ENCODE measurements around the gene CLDN9. TPM values are rescaled to one million over a fixed set of nuclear protein-coding genes. Genes with fewer than 3 reads are reported as not detected.

Gene CLDN9
- total and polyA plus RNA-seq, 2 experiments from 2014 or later: 0.09 TPM; not detected in 1

- H3K27me3 ChIP-seq (replicated peaks; ENCODE audit: insufficient read depth): no peaks in the 10 kb centered on the region
- TF ChIP-seq EZH2 (IDR thresholded peaks at IDR 0.05; ENCODE audit: insufficient read depth, poor library complexity, severe bottlenecking): no peak
- no peak for TF ChIP-seq EZH2phosphoT487 (IDR thresholded peaks at IDR 0.05; ENCODE audit: insufficient read depth, low read depth)
- no peaks in the 10 kb centered on the region for H3K79me2 ChIP-seq (ENCODE audit: insufficient read depth)
- in situ Hi-C loops (cut with MboI): no loop called here
- 62 to 65% methylated on average over 33 of the region's 33 CpGs for WGBS, 2 experiments (ENCODE audit: low coverage in 1 of 2, low lambda C conversion rate in 2 of 2, missing lambda C conversion rate in 2 of 2)
- no peak overlapping the region for H3K27ac ChIP-seq
- DNase-seq: no peak
- H3K9me2 ChIP-seq (ENCODE audit: insufficient read depth): no peaks in the 10 kb centered on the region
- peak overlapping the region; percentile 97 for H3K9ac ChIP-seq
- peak overlapping the region; percentile 82 for H3K4me3 ChIP-seq
- H2AFZ ChIP-seq: peak overlapping the region; percentile 88; the same call in 1 of the 2 replicates
- peak overlapping the region; percentile 87 for H3K4me2 ChIP-seq (ENCODE audit: unreplicated experiment)
- H3K36me3 ChIP-seq (ENCODE audit: low read depth): no peaks in the 10 kb centered on the region
- no peaks in the 10 kb centered on the region for H3K4me1 ChIP-seq (ENCODE audit: insufficient read depth)
- no peaks in the 10 kb centered on the region for H3F3A ChIP-seq (ENCODE audit: insufficient read depth)
- no peaks in the 10 kb centered on the region for H3K9me3 ChIP-seq (ENCODE audit: low read depth)
- H4K20me1 ChIP-seq (ENCODE audit: insufficient read depth): no peaks in the 10 kb centered on the region
These were observed 31.4 kb upstream of the CLDN9 start for GRCh38 chr16:2981177-2981898.

- no peaks in the 10 kb centered on the region for H3F3A ChIP-seq (ENCODE audit: insufficient read depth)
- no peak overlapping the region for H2AFZ ChIP-seq
- no peaks in the 10 kb centered on the region for H3K79me2 ChIP-seq (ENCODE audit: insufficient read depth)
- 65 to 69% methylated on average over 4 of the region's 4 CpGs for WGBS, 2 experiments (ENCODE audit: low coverage in 1 of 2, low lambda C conversion rate in 2 of 2, missing lambda C conversion rate in 2 of 2)
- H3K9me2 ChIP-seq (ENCODE audit: insufficient read depth): no peaks in the 10 kb centered on the region
- no peak for DNase-seq
- H3K4me3 ChIP-seq: no peak overlapping the region
- in situ Hi-C loops (cut with MboI): no loop called here
- H3K9me3 ChIP-seq (ENCODE audit: low read depth): no peaks in the 10 kb centered on the region
- H3K36me3 ChIP-seq (ENCODE audit: low read depth): no peaks in the 10 kb centered on the region
- TF ChIP-seq EZH2phosphoT487 (IDR thresholded peaks at IDR 0.05; ENCODE audit: insufficient read depth, low read depth) (no peak), EZH2 (IDR thresholded peaks at IDR 0.05; ENCODE audit: insufficient read depth, poor library complexity, severe bottlenecking) (no peak)
- no peak overlapping the region for H3K4me2 ChIP-seq (ENCODE audit: unreplicated experiment)
- H3K9ac ChIP-seq: no peak overlapping the region
- no peaks in the 10 kb centered on the region for H4K20me1 ChIP-seq (ENCODE audit: insufficient read depth)
- H3K4me1 ChIP-seq (ENCODE audit: insufficient read depth): no peaks in the 10 kb centered on the region
- no peaks in the 10 kb centered on the region for H3K27me3 ChIP-seq (replicated peaks; ENCODE audit: insufficient read depth)
- H3K27ac ChIP-seq: no peak overlapping the region
These were observed 30.8 kb upstream of the CLDN9 start for GRCh38 chr16:2981899-2982250.

GRCh38 chr16:2982402-2982801 lies 30.3 kb upstream of the CLDN9 start:
- WGBS, 2 experiments (ENCODE audit: low coverage in 1 of 2, low lambda C conversion rate in 2 of 2, missing lambda C conversion rate in 2 of 2): 99% methylated on average over 5 of the region's 5 CpGs

GRCh38 chr16:2983706-2984136 lies 29.0 kb upstream of the CLDN9 start:
- 10 to 13% methylated on average over 29 to 35 of the region's 42 CpGs for WGBS, 2 experiments (ENCODE audit: low coverage in 1 of 2, low lambda C conversion rate in 2 of 2, missing lambda C conversion rate in 2 of 2)
- H2AFZ ChIP-seq: peak overlapping the region; percentile 50
- peak overlapping the region; percentile 51 for H3K9ac ChIP-seq
- H3K9me2 ChIP-seq (ENCODE audit: insufficient read depth): no peaks in the 10 kb centered on the region
- H3K36me3 ChIP-seq (ENCODE audit: low read depth): no peaks in the 10 kb centered on the region
- peak overlapping the region; percentile 55 for H3K4me2 ChIP-seq (ENCODE audit: unreplicated experiment)
- TF ChIP-seq EZH2 (IDR thresholded peaks at IDR 0.05; ENCODE audit: insufficient read depth, poor library complexity, severe bottlenecking): no peak
- TF ChIP-seq EZH2phosphoT487 (IDR thresholded peaks at IDR 0.05; ENCODE audit: insufficient read depth, low read depth): no peak
- H3K27ac ChIP-seq: 0 out of 2 replicates have a peak overlapping the region, but pooled peaks have one; percentile 18
- no peaks in the 10 kb centered on the region for H3K9me3 ChIP-seq (ENCODE audit: low read depth)
- H3F3A ChIP-seq (ENCODE audit: insufficient read depth): no peaks in the 10 kb centered on the region
- in situ Hi-C loops (cut with MboI): no loop called here
- H3K4me1 ChIP-seq (ENCODE audit: insufficient read depth): no peaks in the 10 kb centered on the region
- peak; percentile 93 for DNase-seq
- no peaks in the 10 kb centered on the region for H3K27me3 ChIP-seq (replicated peaks; ENCODE audit: insufficient read depth)
- peak overlapping the region; percentile 43; the same call in 1 of the 2 replicates for H3K4me3 ChIP-seq
- H3K79me2 ChIP-seq (ENCODE audit: insufficient read depth): no peaks in the 10 kb centered on the region
- no peaks in the 10 kb centered on the region for H4K20me1 ChIP-seq (ENCODE audit: insufficient read depth)

More at GRCh38 chr16:2982402-2982801, 30.3 kb upstream of the CLDN9 start:
- Histone ChIP-seq H3K4me1 (ENCODE audit: insufficient read depth) (no peaks in the 10 kb centered on the region), H3K4me3 (no peak overlapping the region), H3K27me3 (replicated peaks; ENCODE audit: insufficient read depth) (no peaks in the 10 kb centered on the region), H3F3A (ENCODE audit: insufficient read depth) (no peaks in the 10 kb centered on the region), H3K9me3 (ENCODE audit: low read depth) (no peaks in the 10 kb centered on the region), H3K4me2 (ENCODE audit: unreplicated experiment) (no peak overlapping the region), H3K27ac (no peak overlapping the region), H3K9me2 (ENCODE audit: insufficient read depth) (no peaks in the 10 kb centered on the region), H3K79me2 (ENCODE audit: insufficient read depth) (no peaks in the 10 kb centered on the region), H4K20me1 (ENCODE audit: insufficient read depth) (no peaks in the 10 kb centered on the region), H3K36me3 (ENCODE audit: low read depth) (no peaks in the 10 kb centered on the region), H2AFZ (no peak overlapping the region), H3K9ac (no peak overlapping the region)
- TF ChIP-seq EZH2 (IDR thresholded peaks at IDR 0.05; ENCODE audit: insufficient read depth, poor library complexity, severe bottlenecking): no peak
- in situ Hi-C loops (cut with MboI): no loop called here
- no peak for DNase-seq

Data from GM23248 (cell line).